A673 (cell line): ENCODE data around the gene EPN2. TPM values are rescaled to one million over a fixed set of nuclear protein-coding genes. Genes with fewer than 3 reads are reported as not detected.

Experiments used
- BruUV-seq: library from RNA; stranded (reverse); fragments of 400-500 nt; replicated peaks from 2 replicates; lab custom pipeline; 2021; lab: Mats Ljungman, UMichigan
- CTCF ChIA-PET: fragments of 300-600 bp; sonication (Branson Sonifier 250); formaldehyde crosslinking; loops from one replicate; lab custom pipeline; 2022; ENCODE audit warnings: antibody characterized with exemption; lab: Charles Lee
- POLR2A ChIA-PET: fragments of 300-600 bp; sonication (Branson Sonifier 250); formaldehyde crosslinking; loops from one replicate; lab custom pipeline; 2022; ENCODE audit warnings: antibody characterized with exemption; ENCODE audit not compliant: low non-redundant PET; lab: Charles Lee
- DNase-seq: peaks from one replicate; pipeline ENCODE4 v3.0.0-alpha.2; 2015; ENCODE audit warnings: low spot score
- H3K27ac ChIP-seq: fragments of 200-600 bp; sonication (generic); 2 replicates; pipeline ENCODE4 v1.5.1; 2016; ENCODE audit warnings: mixed run types, low read depth, mild to moderate bottlenecking, mixed read lengths, antibody characterized with exemption, low read length; ENCODE audit not compliant: poor library complexity, severe bottlenecking
- H3K27me3 ChIP-seq: fragments of 200-600 bp; sonication (generic); replicated peaks from 2 replicates; pipeline ENCODE4 v1.6.1; 2017; ENCODE audit warnings: mixed run types, low read depth, mild to moderate bottlenecking, mixed read lengths, antibody characterized with exemption, low read length; ENCODE audit not compliant: insufficient read depth, poor library complexity
- H3K36me3 ChIP-seq: fragments of 200-600 bp; sonication (generic); 2 replicates; pipeline ENCODE4 v1.6.1; 2016; ENCODE audit warnings: mixed run types, mild to moderate bottlenecking, mixed read lengths, antibody characterized with exemption, low read length; ENCODE audit not compliant: insufficient read depth, poor library complexity, severe bottlenecking
- H3K4me1 ChIP-seq: fragments of 200-600 bp; sonication (generic); 2 replicates; pipeline ENCODE4 v1.6.1; 2017; ENCODE audit warnings: mixed run types, mild to moderate bottlenecking, mixed read lengths, antibody characterized with exemption, low read length; ENCODE audit not compliant: insufficient read depth, poor library complexity, severe bottlenecking
- H3K4me3 ChIP-seq: fragments of 200-600 bp; sonication (generic); 2 replicates; pipeline ENCODE4 v1.5.1; 2016; ENCODE audit warnings: low read depth, mixed run types, mild to moderate bottlenecking, mixed read lengths, low read length; ENCODE audit not compliant: poor library complexity, severe bottlenecking
- H3K9me3 ChIP-seq: fragments of 200-600 bp; sonication (generic); 2 replicates; pipeline ENCODE4 v1.6.1; 2016; ENCODE audit warnings: mixed run types, low read depth, mild to moderate bottlenecking, mixed read lengths, antibody characterized with exemption, low read length; ENCODE audit not compliant: poor library complexity, severe bottlenecking
- EZH2 ChIP-seq: fragments of 200-600 bp; sonication (generic); IDR thresholded peaks from 2 replicates; pipeline ENCODE4 v1.6.1; 2017; ENCODE audit warnings: borderline replicate concordance, low read depth, mild to moderate bottlenecking, mixed read lengths, antibody characterized with exemption, low read length; ENCODE audit not compliant: poor library complexity, severe bottlenecking
- intact Hi-C: fragments of 100-400 bp; cut with micrococcal nuclease; formaldehyde crosslinking; loops from one replicate; pipeline ENCODE4 v1.10.0; 2022; ENCODE audit not compliant: unreplicated experiment
- total RNA-seq: library from RNA; stranded (reverse); gene quantifications from 2 replicates; pipeline ENCODE4 v1.2.3, GENCODE V29; 2021
- TF ChIP-seq, protein P1 (sequence below): fragments of 300-800, 200-600 bp; sonication (generic); conservative IDR thresholded peaks from 2 replicates; pipeline ENCODE4 v1.5.1; 2017; ENCODE audit warnings: low read depth, mild to moderate bottlenecking, antibody characterized with exemption, low read length, moderate library complexity, mixed read lengths

The EPN2 gene
- total RNA-seq, 1 experiment from 2014 or later, result 52.0 TPM

DNA sequence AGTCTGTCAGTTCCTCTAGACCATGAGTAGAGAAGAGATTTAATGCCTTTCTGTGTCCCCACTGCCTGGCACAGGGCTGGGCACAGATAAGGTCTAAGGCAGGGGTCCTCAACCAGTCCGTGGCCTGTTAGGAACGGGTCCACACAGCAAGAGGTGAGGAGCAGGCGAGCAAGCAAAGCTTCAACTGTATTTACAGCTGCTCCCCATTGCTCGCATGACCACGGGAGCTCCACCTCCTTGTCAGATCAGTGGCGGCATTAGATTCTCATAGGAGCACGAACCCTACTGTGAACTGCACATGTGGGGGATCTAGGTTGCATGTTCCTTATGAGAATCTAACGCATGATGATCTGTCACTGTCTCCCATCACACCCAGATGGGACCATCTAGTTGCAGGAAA lies 123.6 kb downstream of the EPN2 start:
- ChIA-PET POLR2A (no interaction called here), CTCF (no interaction called here)
- Histone ChIP-seq H3K36me3 (no peaks in the 10 kb centered on the region), H3K27ac (no peak overlapping the region), H3K27me3 (no peaks in the 10 kb centered on the region), H3K9me3 (no peaks in the 10 kb centered on the region), H3K4me1 (peaks cover 22% of the 10 kb centered on the region), H3K4me3 (no peak overlapping the region)
- TF ChIP-seq, protein P1, sequence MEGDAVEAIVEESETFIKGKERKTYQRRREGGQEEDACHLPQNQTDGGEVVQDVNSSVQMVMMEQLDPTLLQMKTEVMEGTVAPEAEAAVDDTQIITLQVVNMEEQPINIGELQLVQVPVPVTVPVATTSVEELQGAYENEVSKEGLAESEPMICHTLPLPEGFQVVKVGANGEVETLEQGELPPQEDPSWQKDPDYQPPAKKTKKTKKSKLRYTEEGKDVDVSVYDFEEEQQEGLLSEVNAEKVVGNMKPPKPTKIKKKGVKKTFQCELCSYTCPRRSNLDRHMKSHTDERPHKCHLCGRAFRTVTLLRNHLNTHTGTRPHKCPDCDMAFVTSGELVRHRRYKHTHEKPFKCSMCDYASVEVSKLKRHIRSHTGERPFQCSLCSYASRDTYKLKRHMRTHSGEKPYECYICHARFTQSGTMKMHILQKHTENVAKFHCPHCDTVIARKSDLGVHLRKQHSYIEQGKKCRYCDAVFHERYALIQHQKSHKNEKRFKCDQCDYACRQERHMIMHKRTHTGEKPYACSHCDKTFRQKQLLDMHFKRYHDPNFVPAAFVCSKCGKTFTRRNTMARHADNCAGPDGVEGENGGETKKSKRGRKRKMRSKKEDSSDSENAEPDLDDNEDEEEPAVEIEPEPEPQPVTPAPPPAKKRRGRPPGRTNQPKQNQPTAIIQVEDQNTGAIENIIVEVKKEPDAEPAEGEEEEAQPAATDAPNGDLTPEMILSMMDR, result no peak
- intact Hi-C loops, result loop anchor here (5.0 kb wide), 1 partner anchor 287 kb away; the partner anchor contains the start of gene ALDH3A2
- no TSS peak for BruUV-seq
- DNase-seq, result no peak

DNA sequence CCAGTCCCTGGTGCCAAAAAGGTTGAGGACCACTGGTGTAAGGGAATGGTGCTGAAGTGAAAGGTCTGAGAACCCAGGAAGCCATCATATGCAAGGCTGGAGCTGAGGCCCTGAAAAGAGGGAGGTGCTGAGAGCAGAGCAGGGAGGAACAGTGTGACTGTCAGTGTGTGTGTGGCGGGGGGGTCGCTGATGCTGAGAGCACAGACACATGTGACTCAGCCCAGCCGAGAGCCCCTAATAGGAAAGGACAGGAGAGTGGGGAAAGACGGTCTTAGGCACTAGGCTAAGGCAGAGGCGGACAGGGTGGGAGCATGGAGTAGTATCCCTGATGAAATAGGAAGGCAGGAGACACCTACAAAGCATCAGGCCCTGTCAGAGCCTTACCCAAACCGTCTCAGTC lies 124.2 kb downstream of the EPN2 start:
- no peaks in the 10 kb centered on the region for H3K36me3 ChIP-seq
- peaks cover 22% of the 10 kb centered on the region for H3K4me1 ChIP-seq
- H3K27me3 ChIP-seq, result no peaks in the 10 kb centered on the region
- DNase-seq, result no peak
- POLR2A ChIA-PET, result no interaction called here
- intact Hi-C loops, result loop anchor here (5.0 kb wide), 1 partner anchor 286 kb away; the partner anchor contains the start of gene ALDH3A2
- CTCF ChIA-PET, result no interaction called here
- peak overlapping the region; percentile 85 for H3K4me3 ChIP-seq
- BruUV-seq, result no TSS peak
- TF ChIP-seq, protein P1, result no peak
- TF ChIP-seq EZH2, result no peak
- no peak overlapping the region for H3K27ac ChIP-seq
- no peaks in the 10 kb centered on the region for H3K9me3 ChIP-seq

DNA sequence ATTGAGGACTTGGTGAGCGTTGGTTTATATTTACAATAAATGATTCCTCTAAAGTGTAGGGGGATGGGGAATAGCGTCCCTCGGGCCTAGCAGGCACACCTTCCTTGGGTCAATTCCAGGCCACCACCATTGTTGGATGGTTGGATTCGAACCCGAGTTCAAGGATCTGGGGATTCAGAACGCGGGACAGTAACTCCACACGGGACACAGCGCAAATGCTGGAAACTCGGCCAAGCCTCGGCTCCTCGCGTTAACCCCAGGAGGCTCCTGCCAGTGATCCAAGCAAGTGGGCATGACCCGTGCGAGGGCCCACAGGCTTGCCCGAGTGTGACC lies 124.7 kb downstream of the EPN2 start:
- no peaks in the 10 kb centered on the region for H3K36me3 ChIP-seq
- intact Hi-C loops, result loop anchor here (2.0 to 5.0 kb wide), 2 partner anchors 153 to 285 kb away; partner anchors contain the start of gene ALDH3A2
- ChIA-PET CTCF (interaction anchor here (1.8 to 2.0 kb wide), 3 partner anchors 16 to 401 kb away, joined by 18 to 41 read pairs (median 23); partner anchors contain the start of gene MAPK7), POLR2A (no interaction called here)
- H3K4me1 ChIP-seq, result peaks cover 22% of the 10 kb centered on the region
- TF ChIP-seq EZH2, result no peak
- TF ChIP-seq, protein P1, result no peak
- no peaks in the 10 kb centered on the region for H3K27me3 ChIP-seq
- peak overlapping the region; percentile 88 for H3K27ac ChIP-seq
- H3K9me3 ChIP-seq, result no peaks in the 10 kb centered on the region
- peak overlapping the region; percentile 85 for H3K4me3 ChIP-seq
- no peak for DNase-seq
- TSS peak; percentile 48 for BruUV-seq
